Mesenteric fat pad (tissue), 1 donor: ENCODE measurements around the gene RUSC2. TPM values are rescaled to one million over a fixed set of nuclear protein-coding genes. Genes with fewer than 3 reads are reported as not detected.
"Not testable (repeated sequence)": the region's sequence is repeated elsewhere in the genome, so short reads cannot be mapped to it uniquely, and the experiment has no call there.

Source experiments
- DNase-seq: peaks from one replicate; pipeline ENCODE4 v3.0.0-alpha.2; 2020; ENCODE audit warnings: low spot score
- total RNA-seq: library from RNA; stranded (reverse); fragmentation: NEBNext Ultra II Directional; extraction: Animal tissue kit (Norgen Biotek cat#: 25700); gene quantifications from one replicate; pipeline ENCODE4 v1.2.1, GENCODE V29; 2021
- donor health status: DM: yes; HTN: yes; CAD: no.

RUSC2 gene
- total RNA-seq, 1 donor from 2014 or later, result 40.2 TPM

DNA sequence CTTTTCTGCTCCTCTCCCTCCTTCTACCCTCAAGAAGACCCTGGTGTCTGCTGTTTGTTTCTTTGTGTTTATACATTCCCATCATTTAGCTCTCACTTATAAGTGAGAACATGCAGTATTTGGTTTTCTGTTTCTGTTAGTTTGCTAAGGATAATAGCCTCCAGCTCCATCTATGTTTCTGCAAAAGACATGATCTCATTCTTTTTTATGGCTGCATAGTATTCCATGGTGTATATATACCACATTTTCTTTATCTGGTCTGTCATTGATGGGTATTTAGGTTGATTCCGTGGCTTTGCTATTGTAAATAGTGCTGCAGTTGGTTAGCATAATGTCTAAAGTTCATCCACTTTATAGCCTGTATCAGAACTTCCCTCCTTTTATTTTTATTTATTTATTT is 3.2 kb downstream of the RUSC2 start:
- not testable (repeated sequence) for DNase-seq

DNA sequence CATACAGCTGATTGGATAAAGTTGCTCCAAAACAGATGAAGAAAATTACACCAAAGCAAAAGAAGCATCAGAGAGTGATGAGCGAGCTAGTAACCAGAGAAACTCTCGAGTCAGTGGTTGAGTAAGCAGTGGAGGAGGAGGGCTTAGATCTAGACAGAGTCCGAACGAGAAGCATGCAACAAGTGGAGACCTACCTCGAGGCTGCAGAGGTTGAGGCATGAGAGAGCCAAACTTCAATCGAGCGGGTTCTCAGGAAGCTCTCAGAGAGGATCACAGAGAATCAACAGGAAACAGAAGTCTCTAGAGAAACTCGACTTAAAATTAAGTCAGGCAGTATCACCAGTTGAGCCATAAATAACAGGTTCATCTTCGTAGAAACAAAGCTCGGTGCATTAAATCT is 6.1 kb downstream of the RUSC2 start:
- DNase-seq, result no peak

DNA sequence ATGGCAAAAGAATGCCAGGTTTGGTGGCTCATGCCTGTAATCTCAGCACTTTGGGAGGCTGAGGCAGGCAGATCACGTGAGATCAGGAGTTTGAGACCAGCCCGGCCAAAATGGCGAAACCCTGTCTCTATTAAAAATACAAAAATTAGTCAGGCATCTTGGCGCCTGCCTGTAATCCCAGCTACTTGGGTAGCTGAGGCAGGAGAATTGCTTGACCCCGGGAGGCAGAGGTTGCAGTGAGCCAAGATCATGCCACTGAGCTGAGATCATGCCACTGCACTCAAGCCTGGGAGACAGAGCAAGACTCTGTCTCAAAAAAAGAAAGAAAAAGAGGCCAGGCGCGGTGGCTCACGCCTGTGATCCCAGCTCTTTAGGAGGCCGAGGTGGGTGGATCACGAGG is 8.3 kb downstream of the RUSC2 start:
- DNase-seq, result not testable (repeated sequence)

DNA sequence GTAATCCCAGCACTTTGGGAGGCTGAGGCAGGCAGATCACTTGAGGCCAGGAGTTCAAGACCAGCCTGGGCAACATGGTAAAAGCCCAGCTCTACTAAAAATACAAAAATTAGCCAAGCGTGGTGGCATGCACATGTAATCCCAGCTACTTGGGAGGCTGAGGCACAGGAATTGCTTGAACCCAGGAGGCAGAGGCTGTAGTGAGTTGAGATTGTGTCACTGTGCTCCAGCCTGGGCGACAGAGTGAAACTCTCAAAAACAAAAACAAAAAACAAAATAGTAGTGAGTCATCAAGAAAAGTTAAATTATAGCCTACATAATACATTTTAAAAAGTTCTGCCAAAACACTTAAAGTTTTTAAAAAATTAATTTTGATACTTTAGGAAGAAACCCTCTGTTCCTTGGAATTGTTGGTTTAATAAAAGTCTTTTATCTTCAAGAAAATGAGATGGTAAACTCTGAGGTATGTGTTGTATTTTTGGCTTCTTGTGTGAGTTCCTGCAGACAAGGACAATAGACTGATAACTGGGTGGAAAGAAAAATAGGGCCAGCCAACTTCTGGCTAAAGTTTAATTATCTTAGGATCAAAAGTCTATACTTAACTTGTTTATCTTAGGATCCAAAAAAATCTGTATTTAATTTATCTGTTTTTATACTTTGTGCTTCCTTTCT is 9.3 kb downstream of the RUSC2 start:
- no peak for DNase-seq

DNA sequence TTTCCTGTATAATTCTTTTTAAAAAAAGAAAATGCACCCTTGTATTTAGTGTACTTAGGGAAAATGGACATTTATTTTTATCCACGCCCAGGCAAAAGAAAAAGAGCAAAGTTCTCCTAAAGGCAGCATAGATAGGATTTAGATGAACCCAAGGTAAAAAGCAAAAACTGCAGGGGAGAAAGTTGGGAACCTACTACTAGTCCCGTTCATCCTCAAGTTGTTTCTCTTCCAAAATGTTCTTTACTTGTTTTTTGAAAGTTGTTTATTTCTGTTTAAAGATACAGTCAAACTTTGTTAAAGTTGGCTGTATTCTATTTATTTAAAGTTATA is 9.8 kb downstream of the RUSC2 start:
- DNase-seq, result no peak

DNA sequence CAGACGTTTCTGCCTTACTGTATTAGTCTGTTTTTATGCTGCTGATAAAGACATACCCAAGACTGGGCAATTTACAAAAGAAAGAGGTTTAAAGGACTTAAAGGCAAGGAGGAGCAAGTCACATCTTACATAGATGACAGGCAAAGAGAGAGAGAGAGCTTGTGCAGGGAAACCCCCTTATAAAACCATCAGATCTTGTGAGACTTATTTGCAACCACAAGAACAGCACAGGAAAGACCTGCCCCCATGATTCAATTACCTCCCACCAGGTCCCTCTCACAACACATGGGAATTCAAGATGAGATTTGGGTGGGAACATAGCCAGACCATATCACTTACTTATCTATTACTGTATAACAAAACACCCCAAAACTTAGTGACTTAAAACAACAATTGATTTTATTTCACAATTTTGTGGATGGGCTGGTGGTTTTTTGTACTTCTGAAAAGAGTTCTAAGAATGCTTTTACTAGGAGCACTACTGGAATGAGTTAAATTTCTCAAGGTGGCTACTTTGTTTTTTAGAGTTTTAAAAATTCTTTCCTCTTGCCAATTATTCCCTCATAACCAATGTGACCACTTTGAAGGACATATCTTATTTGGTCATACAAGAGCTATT is 10.3 kb downstream of the RUSC2 start:
- DNase-seq, result no peak

DNA sequence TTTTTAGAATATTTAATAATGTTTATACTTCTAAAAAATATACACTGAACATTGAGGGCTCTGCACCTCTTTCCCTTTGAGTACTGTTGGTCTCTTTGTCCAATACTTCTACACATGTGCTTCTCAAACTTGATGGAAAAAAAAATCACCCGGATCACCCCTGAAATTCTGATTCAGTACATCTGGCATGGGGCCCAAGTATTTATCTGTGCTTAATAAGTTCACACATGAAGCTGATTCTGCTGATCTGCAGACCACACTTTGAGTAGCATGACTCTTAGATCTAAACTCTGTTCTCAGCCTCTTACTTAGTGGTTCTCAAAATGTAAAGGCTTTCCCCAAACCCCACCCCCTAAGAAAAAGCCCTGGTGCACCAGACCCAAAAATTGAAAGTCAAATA is 12.0 kb downstream of the RUSC2 start:
- no peak for DNase-seq

DNA sequence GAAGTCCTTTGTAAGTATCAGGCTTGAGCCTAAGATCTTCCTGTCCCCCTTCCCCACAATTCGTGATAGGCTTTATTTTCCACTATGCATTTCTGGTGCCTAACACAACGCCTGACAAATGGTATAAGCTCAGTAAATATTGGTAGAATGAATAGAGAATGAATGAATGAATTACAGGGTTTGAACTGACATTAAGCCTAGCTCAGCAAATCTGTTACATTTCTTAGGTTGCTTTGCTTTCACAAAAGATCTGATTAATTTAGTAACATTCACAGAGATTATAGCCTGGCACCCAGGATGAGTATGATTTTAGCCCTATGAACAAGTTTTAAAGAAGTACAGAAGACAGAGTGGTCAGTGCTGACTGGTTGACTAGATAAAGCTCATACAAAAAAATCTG is 16.4 kb downstream of the RUSC2 start:
- no peak for DNase-seq

DNA sequence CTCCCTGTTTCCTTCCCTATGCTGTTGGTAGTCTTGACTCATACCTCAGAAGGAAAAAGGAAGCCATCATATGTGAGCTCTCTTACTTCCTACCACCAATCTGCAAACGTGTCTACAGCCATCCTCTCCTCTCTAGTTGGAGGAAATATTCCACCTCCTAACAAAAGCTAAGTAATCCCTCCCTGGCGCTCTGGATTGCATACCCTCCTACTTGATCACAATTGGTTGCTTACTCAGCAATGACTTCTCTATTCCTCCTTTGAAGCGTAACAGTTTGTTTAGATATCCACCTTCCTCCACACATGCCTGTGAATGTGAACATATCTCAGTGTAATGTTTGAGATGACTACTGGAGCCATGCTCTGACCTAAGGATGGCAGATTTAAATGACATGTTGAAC is 18.2 kb downstream of the RUSC2 start:
- DNase-seq, result no peak

DNA sequence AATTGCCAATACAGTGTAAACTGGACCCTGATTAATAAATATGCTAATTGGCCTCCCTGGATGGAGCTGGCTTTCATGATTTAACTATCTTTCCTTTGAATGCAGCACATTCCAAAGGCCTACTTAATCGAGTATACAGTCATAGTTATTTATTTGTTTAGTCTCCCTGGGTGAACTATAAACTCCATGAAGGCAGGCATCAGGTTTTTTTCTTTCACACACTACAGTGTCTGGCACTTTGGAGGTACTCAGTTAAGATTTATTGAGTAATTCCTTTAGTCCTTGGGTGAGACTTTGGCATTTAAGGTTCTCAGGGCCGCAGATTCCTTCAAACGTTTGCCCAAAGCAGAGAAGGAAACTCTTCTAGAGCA is 20.5 kb downstream of the RUSC2 start:
- DNase-seq, result no peak

DNA sequence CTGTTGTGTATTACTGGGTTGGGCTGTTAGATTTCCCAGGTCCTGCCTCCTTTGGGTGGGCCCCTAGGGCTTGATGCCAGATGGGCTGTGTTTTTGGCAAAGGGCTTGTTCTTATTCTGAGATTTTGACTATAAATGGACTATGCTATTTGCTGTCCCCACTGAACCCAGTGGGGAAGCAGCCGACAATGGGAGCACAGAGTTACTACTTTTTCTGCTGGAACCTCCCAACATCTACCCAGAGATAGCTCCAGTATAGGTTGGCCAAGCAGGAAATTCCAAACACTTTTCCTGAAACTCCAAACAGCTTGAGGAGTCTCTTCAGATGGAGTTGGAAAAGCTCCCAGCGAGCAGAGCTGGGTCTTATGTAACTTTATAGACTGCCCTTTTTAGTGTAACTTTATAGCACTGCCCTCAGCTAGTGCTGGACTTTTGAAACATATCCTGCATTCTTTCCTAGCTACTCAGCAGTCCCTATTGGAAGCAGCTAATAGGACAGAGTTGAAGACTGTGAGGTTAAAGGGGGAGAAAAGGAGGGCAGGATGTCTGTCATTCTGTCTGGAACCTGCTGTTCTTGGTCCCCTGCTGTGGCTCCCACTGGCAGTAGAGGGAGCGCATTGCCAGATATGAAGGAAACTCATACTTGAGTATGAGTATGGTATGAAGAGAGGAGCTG is 21.0 kb downstream of the RUSC2 start:
- no peak for DNase-seq

DNA sequence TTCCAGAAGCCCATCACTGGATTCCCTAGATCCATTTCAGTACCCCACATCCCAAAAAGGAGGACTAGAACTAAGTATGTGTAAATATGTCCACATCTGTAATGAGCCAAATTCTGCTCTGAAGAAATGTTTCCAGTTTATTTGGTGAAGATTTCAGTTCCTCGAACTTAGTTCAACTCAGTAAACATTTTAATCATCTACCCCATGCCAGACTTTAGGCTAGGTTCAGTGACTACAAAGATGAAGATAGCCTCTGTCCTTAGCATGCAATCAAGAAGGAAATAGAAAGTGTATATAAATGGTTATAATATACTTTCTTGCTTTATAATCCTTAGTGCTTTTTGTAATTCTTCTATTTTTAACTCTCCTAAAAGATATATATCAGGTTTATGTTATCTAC is 21.5 kb downstream of the RUSC2 start:
- no peak for DNase-seq

DNA sequence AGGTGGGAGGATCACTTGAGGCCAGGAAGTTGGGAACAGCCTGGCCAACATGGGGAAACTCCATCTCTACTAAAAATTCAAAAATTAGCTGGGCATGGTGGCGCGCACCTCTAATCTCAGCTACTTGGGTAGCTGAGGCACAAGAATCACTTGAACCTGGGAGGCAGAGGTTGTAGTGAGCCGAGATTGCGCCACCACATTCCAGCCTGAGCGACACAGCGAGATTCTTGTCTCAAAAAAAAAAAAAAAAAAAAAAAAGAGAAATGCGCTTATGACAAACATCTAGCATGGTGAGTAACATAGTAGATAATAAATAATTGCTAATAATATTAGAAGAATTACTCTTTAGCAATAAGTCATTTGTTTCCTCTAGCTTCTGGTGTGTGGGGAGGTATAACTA is 25.9 kb downstream of the RUSC2 start:
- DNase-seq, result no peak

DNA sequence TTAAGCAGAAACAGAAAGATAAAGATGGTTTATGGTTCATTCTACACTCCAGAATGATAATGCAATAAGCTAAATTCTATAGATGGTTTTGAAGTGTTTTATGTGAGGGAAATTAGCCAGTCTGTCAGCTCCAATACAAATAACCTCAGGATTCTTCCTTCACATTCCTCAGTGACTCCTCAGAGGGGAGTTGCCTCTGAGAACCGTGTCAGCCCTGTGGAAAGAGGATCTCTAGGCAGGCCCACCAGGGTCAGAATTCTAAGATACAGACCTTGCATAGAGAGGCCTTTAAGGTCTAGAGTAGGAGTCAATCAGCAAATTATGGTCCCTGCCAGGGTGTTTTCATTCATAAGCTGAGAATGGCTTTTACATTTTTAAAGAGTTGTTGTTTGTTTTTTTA is 26.6 kb downstream of the RUSC2 start:
- DNase-seq, result no peak

DNA sequence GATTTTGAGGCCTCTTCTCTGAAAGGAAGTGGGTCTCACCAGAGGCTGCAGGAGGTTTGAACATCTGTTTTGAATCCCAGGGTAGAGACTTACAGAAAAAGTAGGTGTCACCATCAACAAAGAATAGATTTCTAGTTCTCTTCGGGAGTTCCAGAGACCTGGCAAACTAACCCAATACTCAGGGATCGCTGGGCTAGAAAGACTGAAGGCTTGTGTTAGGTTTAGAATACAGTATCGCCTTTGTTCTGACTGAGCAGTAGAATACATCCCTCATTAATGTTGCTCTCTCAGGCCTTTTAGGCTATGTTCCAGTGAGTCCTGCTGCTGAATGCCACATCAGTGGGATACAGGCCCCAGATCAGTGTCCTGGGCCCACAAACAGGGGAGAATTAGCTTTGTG is 27.2 kb downstream of the RUSC2 start:
- no peak for DNase-seq

DNA sequence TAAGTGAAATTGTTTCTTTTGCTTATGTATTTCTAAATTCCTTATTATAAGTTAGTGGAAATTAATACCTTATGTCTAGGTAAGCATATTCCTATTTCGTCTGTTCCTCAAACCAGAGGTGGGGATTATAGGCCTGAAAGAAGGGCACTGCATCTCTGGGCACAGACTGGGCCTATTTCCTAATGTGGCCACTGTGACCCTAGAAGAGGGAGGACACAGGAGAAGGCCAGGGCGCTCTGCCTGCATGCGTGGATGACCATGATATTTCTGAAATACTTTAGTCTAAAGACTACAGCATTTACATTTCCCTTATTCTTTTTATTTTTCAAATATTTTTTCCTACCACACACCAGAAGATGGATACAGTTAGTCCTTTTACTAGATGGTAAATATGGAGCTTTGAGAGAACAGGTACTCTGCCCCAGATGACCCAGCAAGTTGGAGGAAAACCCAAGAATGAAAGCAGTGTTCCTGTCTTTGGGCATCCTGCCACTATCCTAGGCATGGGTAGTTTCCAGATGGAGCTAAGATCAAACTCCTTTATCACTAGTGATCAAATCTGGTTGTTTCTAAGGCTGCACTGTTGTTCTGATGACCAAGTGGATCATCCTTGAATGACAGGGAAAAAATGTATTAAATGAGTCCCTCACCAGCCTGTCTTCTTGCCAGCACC is 27.8 kb downstream of the RUSC2 start:
- DNase-seq, result no peak

DNA sequence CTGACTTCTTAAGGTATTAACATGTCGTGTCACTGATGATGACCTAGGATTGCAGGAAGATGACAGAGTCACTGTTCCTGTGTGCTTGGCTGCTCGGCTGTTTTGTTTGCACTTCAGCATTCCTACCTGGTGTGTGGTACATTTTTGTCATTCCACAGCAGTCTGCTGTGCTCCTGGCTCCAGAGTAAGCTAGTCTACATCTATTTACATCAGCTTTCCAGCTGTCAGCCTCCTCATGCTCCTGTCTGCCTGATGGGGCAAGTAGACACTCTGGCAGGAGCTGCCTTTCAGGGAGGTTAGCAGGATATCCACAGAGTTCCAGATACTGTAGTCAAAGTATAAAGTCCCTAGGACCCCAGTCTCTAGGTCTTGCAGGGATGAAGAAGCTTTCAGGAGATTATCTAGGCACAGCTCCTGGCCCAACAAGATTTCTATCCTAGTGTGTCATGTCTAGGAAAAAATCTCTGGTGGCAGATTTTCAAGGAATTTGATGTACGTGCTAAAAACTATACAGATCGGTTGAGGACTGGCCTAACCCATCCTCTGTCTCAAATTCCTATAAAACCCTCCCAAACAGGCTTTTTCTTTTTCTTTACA is 28.4 kb downstream of the RUSC2 start:
- no peak for DNase-seq

DNA sequence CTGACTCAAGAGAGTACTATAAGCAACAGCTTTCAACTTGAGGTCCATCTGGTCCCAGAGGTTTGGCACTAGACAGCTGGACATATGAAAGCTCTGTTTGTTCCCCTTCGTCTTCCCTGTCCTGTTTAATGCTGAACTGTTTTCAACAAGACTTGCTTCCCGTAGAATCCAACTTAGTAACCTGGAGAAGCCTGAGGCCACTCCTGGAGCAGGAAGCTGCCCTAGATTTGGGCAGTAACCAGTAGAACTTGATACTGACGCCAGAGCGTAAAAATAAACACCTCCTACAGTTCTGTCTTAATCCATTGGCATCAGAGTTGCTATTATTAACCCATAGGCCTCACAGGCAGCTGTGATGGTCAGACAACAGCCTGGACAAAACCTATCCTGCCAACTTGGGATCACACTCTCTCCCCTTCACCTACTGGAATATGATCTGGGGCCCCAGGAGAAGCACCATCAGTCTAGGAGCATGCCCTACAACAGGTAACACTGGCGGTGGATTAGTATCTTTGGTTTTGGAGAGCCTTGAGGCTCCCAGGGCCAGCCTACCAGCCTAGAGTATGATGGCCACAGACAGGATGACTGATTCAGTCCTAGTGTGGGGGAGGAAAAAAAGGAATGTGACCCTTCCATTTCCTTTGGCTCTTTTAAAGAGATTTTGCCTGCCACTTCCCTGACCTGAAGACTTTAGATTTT is 29.2 kb downstream of the RUSC2 start:
- no peak for DNase-seq

DNA sequence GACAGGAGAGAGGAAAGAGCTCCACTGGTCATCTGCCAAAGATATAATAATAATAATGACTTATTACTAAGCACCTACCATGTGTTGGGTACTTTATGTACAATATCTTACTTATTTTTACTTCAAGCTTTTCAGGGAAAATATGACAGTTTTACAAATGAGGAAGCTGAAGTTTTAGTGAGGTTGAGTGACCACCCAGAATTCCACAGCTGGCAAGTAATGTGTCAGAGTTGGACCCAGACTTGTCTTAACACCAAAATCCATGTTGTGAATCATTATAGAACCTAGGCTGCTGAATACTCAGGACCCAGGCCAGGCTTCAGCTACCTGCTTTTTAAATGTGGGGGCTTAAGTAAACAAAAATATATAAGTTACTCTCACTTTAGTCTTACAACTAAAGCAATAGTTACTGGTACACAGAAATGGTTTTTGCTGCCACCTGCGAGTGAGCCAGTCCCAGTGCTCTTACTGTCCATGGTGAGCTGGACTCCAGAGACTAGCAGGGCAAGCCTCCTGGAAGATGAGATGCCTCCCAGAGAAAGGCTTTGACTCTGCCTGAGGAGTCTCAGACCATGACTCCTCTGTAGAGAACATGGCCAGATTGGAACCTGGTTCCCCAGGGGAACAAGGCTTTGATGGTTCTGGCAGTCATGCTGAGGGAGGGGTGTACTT is 29.9 kb downstream of the RUSC2 start:
- no peak for DNase-seq

DNA sequence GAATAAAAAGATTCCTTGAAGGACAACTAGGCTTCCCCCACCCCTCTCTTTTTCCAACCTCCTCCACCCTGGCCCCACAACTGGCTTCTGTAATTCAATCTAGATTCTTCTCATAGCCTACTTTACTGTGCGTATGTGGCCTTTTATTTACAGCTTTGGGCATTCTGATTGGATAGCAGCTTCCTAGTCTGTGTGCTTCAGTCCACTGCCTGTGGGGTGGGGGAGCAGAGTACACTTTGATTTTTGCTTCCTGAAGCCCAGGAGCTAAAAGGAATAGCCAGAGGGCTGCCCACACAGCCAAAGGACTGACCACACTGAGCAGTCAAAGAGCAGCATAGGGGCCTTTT is 30.4 kb downstream of the RUSC2 start:
- DNase-seq, result no peak

DNA sequence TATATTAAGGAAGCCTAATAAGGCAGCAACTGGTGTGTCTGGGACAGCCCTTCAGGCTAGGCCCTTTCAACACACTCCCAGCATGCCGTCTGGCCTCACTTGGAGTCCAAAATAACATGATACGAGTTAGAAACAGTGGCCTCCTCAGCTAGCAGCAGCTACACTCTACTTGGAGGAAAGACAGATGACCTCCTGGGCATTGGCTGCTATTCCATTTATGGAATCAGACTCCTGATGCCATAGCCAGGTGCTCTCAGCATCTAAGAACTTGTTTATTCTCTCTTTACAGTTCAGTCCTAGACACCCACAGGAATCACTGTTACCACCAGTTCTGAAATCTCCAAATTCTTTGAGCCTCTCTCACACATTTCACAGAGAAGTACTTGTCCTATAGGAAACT is 31.8 kb downstream of the RUSC2 start:
- no peak for DNase-seq
